CD8-positive, alpha-beta memory T cell (primary cell): Measurements from ENCODE around the gene BRAP. TPM values are rescaled to one million over a fixed set of nuclear protein-coding genes. Genes with fewer than 3 reads are reported as not detected.
"Not testable (repeated sequence)": the region's sequence is repeated elsewhere in the genome, so short reads cannot be mapped to it uniquely, and the experiment has no call there.

Experiments used
- CTCF ChIA-PET: fragments of 350-600 bp; sonication (Branson Sonifier 250); formaldehyde crosslinking; loops from one replicate; lab custom pipeline; 2021; ENCODE audit warnings: antibody characterized with exemption; lab: Charles Lee
- POLR2A ChIA-PET: fragments of 350-600 bp; sonication (Branson Sonifier 250); formaldehyde crosslinking; loops from one replicate; lab custom pipeline; 2021; ENCODE audit warnings: antibody characterized with exemption; lab: Charles Lee
- DNase-seq, 5 donors: peaks; one replicate each; pipeline versions ENCODE4 v3.0.0 to v3.0.0-alpha.2; 2020 to 2022; ENCODE audit warnings: mixed read lengths in 1 of 5
- H3K27ac ChIP-seq: one replicate; pipeline ENCODE4 v1.7.0; 2013; ENCODE audit warnings: low read depth, mild to moderate bottlenecking, low read length, moderate library complexity
- H3K27me3 ChIP-seq: 2 replicates; pipeline ENCODE4 v1.7.0; 2013; ENCODE audit warnings: low read length, mild to moderate bottlenecking; ENCODE audit not compliant: insufficient read depth, poor library complexity, severe bottlenecking
- H3K36me3 ChIP-seq: 2 replicates; pipeline ENCODE4 v1.7.0; 2013; ENCODE audit warnings: mild to moderate bottlenecking, low read length, moderate library complexity; ENCODE audit not compliant: insufficient read depth
- H3K4me1 ChIP-seq: 2 replicates; pipeline ENCODE4 v1.7.0; 2013; ENCODE audit warnings: mild to moderate bottlenecking, low read length, moderate library complexity; ENCODE audit not compliant: insufficient read depth
- H3K4me3 ChIP-seq: 2 replicates; pipeline ENCODE4 v1.7.0; 2013; ENCODE audit warnings: mild to moderate bottlenecking, low read length
- H3K9me3 ChIP-seq: 2 replicates; pipeline ENCODE4 v1.7.0; 2013; ENCODE audit warnings: mild to moderate bottlenecking, low read length
- H3K27ac Mint-ChIP-seq, 8 donors: one replicate each; pipeline ENCODE4 v1.8.0; 2020 to 2021; ENCODE audit warnings: mixed read lengths in 8 of 8, mild to moderate bottlenecking in 6 of 8, inconsistent platforms in 3 of 8, moderate library complexity in 3 of 8
- H3K27me3 Mint-ChIP-seq, 2 donors: one replicate each; pipeline ENCODE4 v1.8.0; 2020 to 2021; ENCODE audit warnings: mixed read lengths in 2 of 2, mild to moderate bottlenecking in 1 of 2, moderate library complexity in 1 of 2
- H3K36me3 Mint-ChIP-seq, 3 donors: one replicate each; pipeline ENCODE4 v1.8.0; 2020 to 2021; ENCODE audit warnings: mixed read lengths in 3 of 3, inconsistent platforms in 1 of 3, mild to moderate bottlenecking in 1 of 3
- H3K4me1 Mint-ChIP-seq, 3 donors: one replicate each; pipeline ENCODE4 v1.8.0; 2020 to 2021; ENCODE audit warnings: mixed read lengths in 3 of 3, inconsistent platforms in 1 of 3, mild to moderate bottlenecking in 1 of 3
- H3K4me3 Mint-ChIP-seq, 7 donors: one replicate each; pipeline ENCODE4 v1.8.0; 2020 to 2021; ENCODE audit warnings: mixed read lengths in 7 of 7, mild to moderate bottlenecking in 6 of 7, moderate library complexity in 4 of 7, inconsistent platforms in 2 of 7
- H3K9me3 Mint-ChIP-seq, 5 donors: one replicate each; pipeline ENCODE4 v1.8.0; 2020 to 2022; ENCODE audit warnings: mixed read lengths in 5 of 5, mild to moderate bottlenecking in 3 of 5, moderate library complexity in 2 of 5, inconsistent platforms in 1 of 5
- polyA plus RNA-seq: library from polyadenylated mRNA; unstranded; fragments of 300-500 nt; fragmentation: Illumina TruSeq; gene quantifications from one replicate; pipeline ENCODE4 v1.2.3, GENCODE V29; 2021
- total RNA-seq, 2 experiments: library from RNA; stranded (reverse); gene quantifications; one replicate each; pipeline ENCODE4 v1.2.3, GENCODE V29; 2021

Gene BRAP
- total and polyA plus RNA-seq, 3 experiments from 2014 or later, result 23.2 to 27.5 (median 25.9) TPM

- no peaks in the 10 kb centered on the region for H3K4me1 Mint-ChIP-seq
- Histone ChIP-seq H3K27me3 (no peaks in the 10 kb centered on the region), H3K27ac (no peak overlapping the region), H3K4me3 (no peak overlapping the region), H3K36me3 (no peaks in the 10 kb centered on the region), H3K9me3 (no peaks in the 10 kb centered on the region), H3K4me1 (no peaks in the 10 kb centered on the region)
- ChIA-PET CTCF (interaction anchor here (1.0 kb wide), 1 partner anchor 15 kb away, joined by 4 read pairs; no protein-coding TSS in a partner anchor), POLR2A (no interaction called here)
- H3K4me3 Mint-ChIP-seq, result no peak overlapping the region
- no peak for DNase-seq
- H3K27ac Mint-ChIP-seq, result no peak overlapping the region
- H3K9me3 Mint-ChIP-seq, result no peaks in the 10 kb centered on the region
- no peaks in the 10 kb centered on the region for H3K36me3 Mint-ChIP-seq
- peaks cover 4 to 5% of the 10 kb centered on the region in 2 donors for H3K27me3 Mint-ChIP-seq
These were observed 57.1 kb downstream of the BRAP start for GRCh38 chr12:111628505-111629260.

DNA sequence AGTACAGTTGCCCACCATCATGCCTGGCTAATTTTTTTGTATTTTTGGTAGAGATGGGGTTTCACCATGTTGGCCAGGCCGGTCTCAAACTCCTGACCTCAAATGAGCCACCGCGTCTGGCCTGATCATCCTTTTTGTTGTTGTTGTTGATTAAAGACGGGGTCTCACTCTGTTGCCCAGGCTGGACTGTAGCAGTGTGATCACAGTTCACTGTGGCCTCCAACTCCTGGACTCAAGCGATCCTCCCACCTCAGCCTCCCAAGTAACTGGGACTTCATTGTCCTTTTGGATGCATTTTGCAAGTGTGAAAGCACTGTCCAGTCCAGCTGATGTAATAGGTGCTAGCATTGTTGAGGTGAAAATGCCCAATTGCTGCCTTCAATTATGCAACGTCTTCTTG is 59.5 kb downstream of the BRAP start:
- H3K9me3 ChIP-seq, result no peaks in the 10 kb centered on the region
- Mint-ChIP-seq H3K9me3 (no peaks in the 10 kb centered on the region), H3K27ac (no peak overlapping the region), H3K4me3 (no peak overlapping the region), H3K4me1 (no peaks in the 10 kb centered on the region), H3K27me3 (peaks cover 4 to 5% of the 10 kb centered on the region in 2 donors), H3K36me3 (no peaks in the 10 kb centered on the region)
- no peak overlapping the region for H3K27ac ChIP-seq
- POLR2A ChIA-PET, result no interaction called here
- H3K4me1 ChIP-seq, result no peaks in the 10 kb centered on the region
- CTCF ChIA-PET, result no interaction called here
- no peak for DNase-seq
- no peak overlapping the region for H3K4me3 ChIP-seq
- H3K27me3 ChIP-seq, result no peaks in the 10 kb centered on the region
- H3K36me3 ChIP-seq, result no peaks in the 10 kb centered on the region

GRCh38 chr12:111624540-111624939 is 61.2 kb downstream of the BRAP start:
- no peaks in the 10 kb centered on the region for H3K9me3 Mint-ChIP-seq
- no peak overlapping the region for H3K27ac Mint-ChIP-seq
- Histone ChIP-seq H3K36me3 (no peaks in the 10 kb centered on the region), H3K9me3 (no peaks in the 10 kb centered on the region), H3K27me3 (no peaks in the 10 kb centered on the region), H3K4me3 (no peak overlapping the region), H3K27ac (no peak overlapping the region), H3K4me1 (no peaks in the 10 kb centered on the region)
- ChIA-PET CTCF (no interaction called here), POLR2A (no interaction called here)
- H3K27me3 Mint-ChIP-seq, result peaks cover 4 to 5% of the 10 kb centered on the region in 2 donors
- no peaks in the 10 kb centered on the region for H3K4me1 Mint-ChIP-seq
- H3K4me3 Mint-ChIP-seq, result no peak overlapping the region
- no peak for DNase-seq
- H3K36me3 Mint-ChIP-seq, result no peaks in the 10 kb centered on the region

DNA sequence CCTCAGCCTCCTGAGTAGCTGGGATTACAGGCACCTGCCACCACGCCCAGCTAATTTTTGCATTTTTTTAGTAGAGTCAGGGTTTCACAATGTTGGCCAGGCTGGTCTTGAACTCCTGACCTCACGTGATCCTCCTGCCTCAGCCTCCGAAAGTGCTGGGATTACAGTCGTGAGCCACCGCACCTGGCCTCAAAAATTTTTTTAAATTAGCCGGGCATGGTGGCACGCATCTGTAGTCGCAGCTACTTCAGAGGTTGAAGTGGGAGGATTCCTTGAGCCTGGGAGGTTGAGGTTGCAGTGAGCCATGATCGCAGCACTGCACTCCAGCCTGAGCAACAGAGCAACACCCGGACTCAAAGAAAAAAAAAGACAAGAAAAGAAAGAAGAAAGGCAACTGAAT is 67.9 kb downstream of the BRAP start:
- H3K27me3 ChIP-seq, H3K27ac ChIP-seq, CTCF ChIA-PET, H3K36me3 ChIP-seq, H3K9me3 ChIP-seq, H3K4me3 Mint-ChIP-seq, H3K27me3 Mint-ChIP-seq, H3K4me1 Mint-ChIP-seq, H3K36me3 Mint-ChIP-seq, H3K27ac Mint-ChIP-seq, DNase-seq, H3K9me3 Mint-ChIP-seq, H3K4me1 ChIP-seq, H3K4me3 ChIP-seq: not testable (repeated sequence)
- POLR2A ChIA-PET, result interaction anchor here (0.7 kb wide), 2 partner anchors 22 to 653 kb away, joined by 6 read pairs; no protein-coding TSS in a partner anchor

GRCh38 chr12:111616177-111616623 is 69.6 kb downstream of the BRAP start:
- H3K9me3 ChIP-seq, result no peaks in the 10 kb centered on the region
- Mint-ChIP-seq H3K4me3 (no peak overlapping the region), H3K9me3 (no peaks in the 10 kb centered on the region), H3K4me1 (no peaks in the 10 kb centered on the region), H3K27ac (peak overlapping the region in 1 of 8 donors; percentile 50), H3K36me3 (no peaks in the 10 kb centered on the region), H3K27me3 (no peaks in the 10 kb centered on the region)
- no peak overlapping the region for H3K27ac ChIP-seq
- H3K4me3 ChIP-seq, result no peak overlapping the region
- ChIA-PET POLR2A (no interaction called here), CTCF (no interaction called here)
- no peaks in the 10 kb centered on the region for H3K27me3 ChIP-seq
- no peaks in the 10 kb centered on the region for H3K4me1 ChIP-seq
- DNase-seq, result no peak
- H3K36me3 ChIP-seq, result no peaks in the 10 kb centered on the region

GRCh38 chr12:111607239-111607638 is 78.5 kb downstream of the BRAP start:
- no peaks in the 10 kb centered on the region for H3K27me3 Mint-ChIP-seq
- H3K4me3 Mint-ChIP-seq, result peak overlapping the region in 1 of 7 donors; percentile 24
- no peaks in the 10 kb centered on the region for H3K4me1 Mint-ChIP-seq
- CTCF ChIA-PET, result no interaction called here
- H3K9me3 ChIP-seq, result no peaks in the 10 kb centered on the region
- H3K9me3 Mint-ChIP-seq, result no peaks in the 10 kb centered on the region
- H3K36me3 Mint-ChIP-seq, result no peaks in the 10 kb centered on the region
- no peak overlapping the region for H3K27ac ChIP-seq
- H3K27ac Mint-ChIP-seq, result no peak overlapping the region
- no peak overlapping the region for H3K4me3 ChIP-seq
- H3K27me3 ChIP-seq, result no peaks in the 10 kb centered on the region
- H3K36me3 ChIP-seq, result no peaks in the 10 kb centered on the region
- no peak for DNase-seq
- POLR2A ChIA-PET, result no interaction called here
- H3K4me1 ChIP-seq, result no peaks in the 10 kb centered on the region

- no peaks in the 10 kb centered on the region for H3K4me1 ChIP-seq
- Mint-ChIP-seq H3K4me3 (peak overlapping the region in 1 of 7 donors; percentile 24), H3K27ac (no peak overlapping the region), H3K27me3 (no peaks in the 10 kb centered on the region), H3K4me1 (no peaks in the 10 kb centered on the region), H3K36me3 (no peaks in the 10 kb centered on the region), H3K9me3 (no peaks in the 10 kb centered on the region)
- no peaks in the 10 kb centered on the region for H3K9me3 ChIP-seq
- no peaks in the 10 kb centered on the region for H3K36me3 ChIP-seq
- no peaks in the 10 kb centered on the region for H3K27me3 ChIP-seq
- H3K4me3 ChIP-seq, result no peak overlapping the region
- no peak overlapping the region for H3K27ac ChIP-seq
- ChIA-PET POLR2A (no interaction called here), CTCF (no interaction called here)
- no peak for DNase-seq
These were observed 79.0 kb downstream of the BRAP start for GRCh38 chr12:111606767-111607230.

DNA sequence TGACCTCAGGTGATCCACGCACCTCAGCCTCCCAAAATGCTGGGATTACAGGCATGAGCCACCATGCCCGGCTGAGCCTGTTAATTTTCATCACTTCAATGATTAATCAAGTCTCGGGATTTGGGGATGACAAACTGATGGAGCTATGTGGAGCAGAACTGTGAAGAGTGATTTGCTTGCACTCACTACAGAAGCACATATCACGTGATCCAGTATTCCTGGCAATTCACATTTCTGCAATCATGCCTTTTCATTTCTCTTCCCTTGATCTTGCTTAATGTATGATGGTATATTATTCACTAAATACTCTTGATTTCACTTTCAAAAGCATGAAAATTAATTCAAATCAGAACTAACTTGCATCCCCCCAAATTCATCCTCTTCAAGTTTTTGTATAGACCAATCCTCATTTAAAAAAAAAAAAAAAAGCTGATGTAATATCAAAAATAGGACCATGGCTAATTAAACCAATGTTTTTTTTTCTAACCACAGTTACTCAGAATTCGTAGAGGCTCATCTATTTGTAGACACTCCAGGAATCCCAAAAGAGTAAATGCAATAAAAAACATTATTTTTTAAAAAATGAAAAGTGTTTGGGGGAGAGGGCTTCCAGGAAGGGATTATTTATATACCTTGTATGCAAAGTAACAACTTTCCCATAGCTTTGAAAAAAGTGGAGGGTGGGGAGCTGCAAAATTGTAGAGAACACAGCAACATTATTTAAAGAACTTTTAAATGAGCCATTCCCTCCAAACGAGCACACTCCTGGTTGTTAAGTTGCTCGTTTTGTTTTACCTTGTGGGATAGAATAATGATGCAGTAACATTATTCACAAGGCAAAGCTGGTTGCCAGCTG is 79.6 kb downstream of the BRAP start:
- DNase-seq, result no peak

More for the DNA sequence above, 79.6 kb downstream of the BRAP start:
- no peak overlapping the region for H3K4me3 Mint-ChIP-seq
- H3K27me3 Mint-ChIP-seq, result no peaks in the 10 kb centered on the region
- no peaks in the 10 kb centered on the region for H3K9me3 Mint-ChIP-seq
- Histone ChIP-seq H3K9me3 (no peaks in the 10 kb centered on the region), H3K27ac (no peak overlapping the region), H3K4me3 (no peak overlapping the region), H3K36me3 (no peaks in the 10 kb centered on the region), H3K4me1 (no peaks in the 10 kb centered on the region), H3K27me3 (no peaks in the 10 kb centered on the region)
- no peak overlapping the region for H3K27ac Mint-ChIP-seq
- ChIA-PET CTCF (no interaction called here), POLR2A (no interaction called here)
- no peaks in the 10 kb centered on the region for H3K4me1 Mint-ChIP-seq
- no peaks in the 10 kb centered on the region for H3K36me3 Mint-ChIP-seq
